GM12801 (cell line): ENCODE results near the gene DENND10.

Experiments used
- TF ChIP-seq, protein P1 (sequence below): IDR thresholded peaks from one replicate; pipeline ENCODE4 v1.5.1; 2011; ENCODE audit warnings: control low read depth; ENCODE audit not compliant: insufficient read length; ENCODE audit errors: extremely low read depth

The DENND10 gene

DNA sequence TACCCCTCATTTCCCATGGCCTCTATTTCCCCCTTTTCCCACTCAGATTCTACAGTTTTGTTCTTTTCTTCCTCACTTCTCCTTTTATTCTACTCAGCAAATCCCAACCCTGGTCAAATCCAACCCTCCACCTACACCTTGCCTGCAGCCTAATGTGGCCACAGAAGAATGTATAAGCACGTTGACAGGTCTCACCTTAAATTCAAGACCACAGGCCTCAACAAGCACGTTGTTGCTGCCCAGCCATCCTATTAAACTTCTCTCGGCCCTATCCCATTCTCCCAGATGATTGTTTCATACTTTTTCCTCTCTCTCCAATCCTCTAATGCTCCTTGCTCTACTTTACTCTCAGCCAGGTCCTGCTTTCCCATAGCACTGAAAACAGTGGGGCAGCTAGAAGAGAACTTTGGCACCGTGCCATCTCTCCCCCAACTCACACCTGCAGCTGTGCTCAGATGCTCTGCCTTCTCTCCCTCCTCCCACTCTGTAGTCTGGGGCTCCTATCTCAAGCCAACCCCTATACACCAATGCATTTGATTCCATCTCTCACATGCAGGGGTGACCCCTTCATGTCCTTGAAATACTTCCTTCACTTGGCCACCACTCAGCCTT is 16.5 kb upstream of the DENND10 start:
- TF ChIP-seq, protein P1, sequence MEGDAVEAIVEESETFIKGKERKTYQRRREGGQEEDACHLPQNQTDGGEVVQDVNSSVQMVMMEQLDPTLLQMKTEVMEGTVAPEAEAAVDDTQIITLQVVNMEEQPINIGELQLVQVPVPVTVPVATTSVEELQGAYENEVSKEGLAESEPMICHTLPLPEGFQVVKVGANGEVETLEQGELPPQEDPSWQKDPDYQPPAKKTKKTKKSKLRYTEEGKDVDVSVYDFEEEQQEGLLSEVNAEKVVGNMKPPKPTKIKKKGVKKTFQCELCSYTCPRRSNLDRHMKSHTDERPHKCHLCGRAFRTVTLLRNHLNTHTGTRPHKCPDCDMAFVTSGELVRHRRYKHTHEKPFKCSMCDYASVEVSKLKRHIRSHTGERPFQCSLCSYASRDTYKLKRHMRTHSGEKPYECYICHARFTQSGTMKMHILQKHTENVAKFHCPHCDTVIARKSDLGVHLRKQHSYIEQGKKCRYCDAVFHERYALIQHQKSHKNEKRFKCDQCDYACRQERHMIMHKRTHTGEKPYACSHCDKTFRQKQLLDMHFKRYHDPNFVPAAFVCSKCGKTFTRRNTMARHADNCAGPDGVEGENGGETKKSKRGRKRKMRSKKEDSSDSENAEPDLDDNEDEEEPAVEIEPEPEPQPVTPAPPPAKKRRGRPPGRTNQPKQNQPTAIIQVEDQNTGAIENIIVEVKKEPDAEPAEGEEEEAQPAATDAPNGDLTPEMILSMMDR = no peak

DNA sequence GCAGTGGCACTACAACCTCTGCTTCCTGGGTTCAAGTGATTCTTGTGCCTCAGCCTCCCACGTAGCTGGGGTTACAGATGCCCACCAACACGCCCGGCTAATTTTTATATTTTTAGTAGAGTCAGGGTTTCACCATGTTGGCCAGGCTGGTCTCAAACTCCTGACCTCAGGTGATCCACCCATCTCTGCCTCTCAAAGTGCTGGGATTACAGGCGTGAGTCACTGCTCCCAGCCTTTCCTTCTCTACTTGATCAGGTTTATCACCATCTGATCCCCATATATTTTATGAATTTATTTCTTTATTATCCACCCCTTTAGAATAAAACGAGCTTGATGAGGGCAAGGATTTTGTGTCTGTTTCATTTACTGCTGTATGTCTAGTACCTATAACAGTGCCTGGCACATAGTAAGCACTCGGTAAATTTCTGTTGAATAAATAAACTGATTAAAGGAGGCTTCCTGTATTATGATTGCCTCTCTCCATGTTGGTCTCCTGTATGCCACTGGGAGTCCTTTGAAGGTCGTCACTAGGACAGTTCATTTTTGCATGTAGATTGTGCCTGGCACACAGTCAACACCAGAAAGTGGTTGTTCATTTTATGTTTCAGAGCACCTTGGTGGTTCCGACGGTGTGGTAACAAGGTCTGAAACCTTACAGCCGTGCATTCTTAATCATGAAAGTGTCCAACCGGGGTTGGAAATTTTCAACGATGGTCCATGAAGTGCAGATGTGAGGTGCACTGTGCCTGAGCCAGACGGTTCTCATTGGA is 13.7 kb upstream of the DENND10 start:
- TF ChIP-seq, protein P1 = no peak

DNA sequence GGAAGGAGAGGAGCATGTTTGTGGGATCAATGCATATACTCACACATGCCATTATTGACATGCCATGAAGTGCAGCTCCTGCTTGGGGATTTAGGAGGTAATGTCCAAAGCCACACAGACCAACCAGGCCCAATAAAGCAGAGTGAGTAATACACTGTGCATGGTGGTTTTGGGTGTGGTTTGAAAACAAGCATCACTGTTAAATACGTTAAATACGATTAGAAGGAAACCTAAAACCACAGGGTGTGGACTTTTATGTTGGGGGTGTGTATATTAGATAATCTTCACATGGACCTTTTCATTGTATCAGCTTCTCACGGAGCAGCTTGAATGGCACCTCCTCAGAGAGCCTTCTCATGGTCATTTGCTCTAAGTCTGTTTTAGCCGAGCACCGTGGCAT is 12.9 kb upstream of the DENND10 start:
- TF ChIP-seq, protein P1 = no peak

DNA sequence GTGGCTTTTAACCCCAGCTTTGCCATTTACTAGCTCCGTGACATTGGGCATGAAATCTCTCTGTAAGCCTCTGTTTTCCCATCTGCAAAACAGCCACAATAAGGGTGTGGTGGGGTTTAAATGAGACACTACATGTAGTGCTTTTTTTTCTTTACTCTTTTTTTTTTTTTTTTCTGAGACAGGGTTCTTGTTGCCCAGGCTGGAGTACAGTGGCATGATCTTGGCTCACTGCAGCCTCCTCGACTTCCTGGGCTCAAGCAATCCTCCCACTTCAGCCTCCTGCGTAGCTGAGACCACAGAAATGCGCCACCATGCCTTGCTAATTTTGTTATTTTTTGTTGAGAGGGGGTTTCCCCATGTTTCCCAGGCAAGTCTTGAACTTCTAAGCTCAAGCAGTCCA is 8.3 kb upstream of the DENND10 start:
- TF ChIP-seq, protein P1 = no peak

DNA sequence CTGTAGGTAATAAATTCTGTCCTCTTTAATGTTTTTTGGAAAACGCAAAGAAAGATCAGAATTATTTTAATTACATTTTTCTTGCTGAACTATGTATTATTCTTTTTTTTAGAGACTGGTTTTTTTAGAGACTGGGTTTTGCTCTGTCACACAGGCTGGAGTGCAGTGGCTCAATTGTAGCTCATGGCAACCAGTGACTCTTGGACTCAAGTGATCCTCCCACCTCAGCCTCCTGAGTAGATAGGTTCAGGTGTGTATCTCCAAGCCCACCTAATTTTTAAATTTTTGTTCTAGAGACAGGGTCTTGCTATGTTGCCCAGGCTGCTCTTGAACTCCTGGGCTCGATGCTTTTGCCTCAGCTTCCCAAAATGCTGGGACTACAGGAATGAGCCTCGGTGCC is 5.3 kb upstream of the DENND10 start:
- TF ChIP-seq, protein P1 = no peak

DNA sequence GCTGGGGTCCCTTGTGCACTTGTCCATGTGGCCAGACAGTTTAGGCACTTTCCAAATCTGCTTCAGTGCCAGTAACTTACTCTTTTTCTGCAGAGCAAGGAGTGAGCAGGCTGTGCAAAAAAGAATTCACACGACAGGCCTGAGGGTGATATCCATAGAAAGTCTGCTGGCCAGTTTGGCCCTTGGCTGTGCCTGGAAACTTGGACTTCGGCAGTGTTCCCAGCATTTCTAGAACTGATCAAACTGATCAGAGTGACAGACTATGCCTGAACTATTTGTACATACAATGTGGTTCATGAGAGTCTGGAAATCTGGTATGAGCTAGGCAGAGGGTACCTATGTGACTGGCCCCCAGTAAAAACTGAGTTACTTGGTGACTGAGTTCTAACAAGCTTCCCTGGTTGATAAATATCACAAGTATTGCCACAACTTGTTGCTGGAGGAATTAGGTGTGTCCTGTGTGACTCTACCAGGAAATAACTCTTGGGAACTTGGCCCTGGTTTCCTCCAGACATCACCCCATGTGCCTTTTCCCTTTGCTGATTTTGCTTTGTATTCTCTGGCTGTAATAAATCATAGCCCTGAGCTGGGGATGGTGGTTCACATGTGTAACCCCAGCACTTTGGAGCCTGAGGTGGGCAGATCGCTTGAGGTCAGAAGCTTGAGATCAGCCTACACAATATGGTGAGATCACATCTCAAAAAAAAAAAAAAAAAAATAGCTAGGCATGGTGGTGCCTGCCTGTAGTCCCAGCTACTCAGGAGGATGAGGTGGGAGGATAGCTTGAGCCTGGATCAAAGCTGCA is 3.3 kb upstream of the DENND10 start:
- TF ChIP-seq, protein P1 = no peak

DNA sequence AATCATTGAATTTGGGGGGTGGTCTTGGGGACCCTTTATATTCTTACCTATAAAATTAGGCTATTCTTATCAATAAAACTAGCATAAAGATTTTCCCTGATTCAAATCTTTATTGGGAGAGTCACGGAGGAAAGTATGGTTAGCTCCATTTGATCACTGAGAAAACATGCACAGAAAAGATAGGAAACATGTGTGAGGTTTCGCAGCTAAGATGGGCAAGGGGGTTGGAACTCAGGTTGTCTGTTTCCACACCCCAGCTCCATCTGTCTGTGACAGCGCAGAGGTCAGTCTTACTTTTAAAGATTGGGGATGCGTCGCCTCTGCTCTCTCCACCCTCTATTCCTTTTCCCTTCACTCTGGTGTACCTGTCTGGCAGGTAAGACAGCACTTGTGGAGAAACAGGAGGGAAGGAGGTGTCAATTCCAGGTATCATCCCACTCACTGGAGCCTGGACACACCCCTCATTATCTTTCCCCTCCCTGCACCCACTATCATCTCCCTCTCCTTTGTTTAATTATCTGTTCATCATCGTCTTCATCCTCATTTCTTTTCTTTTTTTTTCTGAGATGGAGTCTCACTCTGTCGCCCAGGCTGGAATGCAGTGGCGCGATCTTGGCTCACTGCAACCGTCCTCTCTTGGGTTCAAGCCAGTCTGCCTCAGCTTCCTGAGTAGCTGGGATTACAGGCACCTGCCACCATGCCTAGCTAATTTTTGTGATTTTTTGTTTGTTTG is 2.4 kb upstream of the DENND10 start:
- TF ChIP-seq, protein P1 = no peak
